OCI-LY3 (cell line): ENCODE data around the gene MIA3.

Experiments
- H2AFZ ChIP-seq: fragments of 200-600, 300-600 bp; shearing (Covaris generic); 2 replicates; pipeline ENCODE4 v1.6.0; 2014; ENCODE audit warnings: antibody characterized with exemption, low read depth, low read length
- H3K27ac ChIP-seq: fragments of 200-600, 300-600 bp; sonication (generic); 2 replicates; pipeline ENCODE4 v1.5.1; 2014; ENCODE audit warnings: mild to moderate bottlenecking, low read length, moderate library complexity, mixed read lengths
- H3K27me3 ChIP-seq: fragments of 200-600, 300-600 bp; sonication (generic); 2 replicates; pipeline ENCODE4 v1.6.1; 2014; ENCODE audit warnings: low read depth, low read length, mixed read lengths
- H3K36me3 ChIP-seq: fragments of 200-600, 300-600 bp; sonication (generic); replicated peaks from 2 replicates; pipeline ENCODE3; 2014; ENCODE audit warnings: low read depth, low read length, mixed read lengths
- H3K4me1 ChIP-seq: fragments of 300-600, 200-600 bp; sonication (generic); 2 replicates; pipeline ENCODE4 v1.6.1; 2014; ENCODE audit warnings: low read length, mixed read lengths
- H3K4me2 ChIP-seq: fragments of 200-600, 300-600 bp; sonication (generic); 2 replicates; pipeline ENCODE4 v1.6.1; 2014; ENCODE audit warnings: low read length, mixed read lengths
- H3K4me3 ChIP-seq: fragments of 300-600, 200-600 bp; sonication (generic); 2 replicates; pipeline ENCODE4 v1.5.1; 2014; ENCODE audit warnings: antibody characterized with exemption, mild to moderate bottlenecking, low read length, moderate library complexity
- H3K79me2 ChIP-seq: fragments of 300-600, 200-600 bp; shearing (Covaris generic); 2 replicates; pipeline ENCODE4 v1.6.1; 2014; ENCODE audit warnings: mild to moderate bottlenecking, low read length, mixed read lengths
- H3K9ac ChIP-seq: fragments of 300-600, 200-600 bp; shearing (Covaris generic); 2 replicates; pipeline ENCODE4 v1.6.0; 2014; ENCODE audit warnings: mild to moderate bottlenecking, low read length, moderate library complexity
- H3K9me3 ChIP-seq: fragments of 200-600, 300-600 bp; shearing (Covaris generic); 2 replicates; pipeline ENCODE4 v1.6.1; 2014; ENCODE audit warnings: low read length, mixed read lengths; ENCODE audit not compliant: insufficient read depth
- H4K20me1 ChIP-seq: fragments of 200-600, 300-600 bp; sonication (generic); 2 replicates; pipeline ENCODE4 v1.6.1; 2016; ENCODE audit warnings: low read length, mixed read lengths; ENCODE audit not compliant: insufficient read depth
- EZH2phosphoT487 ChIP-seq: fragments of 200-600 bp; shearing (Covaris generic); IDR thresholded peaks from 2 replicates; pipeline ENCODE4 v1.6.1; 2018; ENCODE audit warnings: antibody characterized with exemption, mixed run types, low read depth
- TF ChIP-seq, protein P1 (sequence below): fragments of 200-600, 300-600 bp; sonication (generic); IDR thresholded peaks from 2 replicates; pipeline ENCODE4 v1.5.1; 2014; ENCODE audit warnings: antibody characterized with exemption, low read length, low read depth

The MIA3 gene

DNA sequence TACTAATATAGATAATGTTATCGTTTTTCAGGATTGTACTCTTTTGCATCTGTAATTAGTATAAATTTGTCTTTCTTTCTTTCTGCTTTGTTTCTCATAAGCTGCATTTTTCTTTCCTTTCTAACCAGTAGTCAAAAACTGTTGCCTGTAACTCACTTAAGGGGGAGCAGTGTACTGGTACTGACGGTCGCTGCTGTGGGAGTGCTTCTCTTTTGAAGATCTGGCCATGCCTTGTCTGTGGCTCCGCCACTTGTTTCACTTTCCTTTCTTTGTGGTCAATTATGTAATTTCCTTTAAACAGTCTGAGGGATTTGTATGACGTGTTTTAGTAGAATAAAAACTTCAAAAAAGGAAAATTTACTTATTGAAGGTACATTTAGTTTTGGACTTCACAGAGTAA, 37.0 kb downstream of the MIA3 start:
- Histone ChIP-seq H4K20me1 (peaks cover 13% of the 10 kb centered on the region; the same call in 1 of the 2 replicates), H3K27me3 (no peaks in the 10 kb centered on the region), H2AFZ (no peak overlapping the region), H3K4me1 (peaks cover 34% of the 10 kb centered on the region), H3K27ac (peak overlapping the region; percentile 46), H3K79me2 (no peaks in the 10 kb centered on the region), H3K36me3 (peaks cover 81% of the 10 kb centered on the region), H3K9me3 (no peaks in the 10 kb centered on the region), H3K9ac (peak overlapping the region; percentile 20; the same call in 1 of the 2 replicates), H3K4me3 (peak overlapping the region; percentile 1; the same call in 1 of the 2 replicates), H3K4me2 (peak overlapping the region; percentile 54)
- no peak for TF ChIP-seq EZH2phosphoT487
- TF ChIP-seq, protein P1, sequence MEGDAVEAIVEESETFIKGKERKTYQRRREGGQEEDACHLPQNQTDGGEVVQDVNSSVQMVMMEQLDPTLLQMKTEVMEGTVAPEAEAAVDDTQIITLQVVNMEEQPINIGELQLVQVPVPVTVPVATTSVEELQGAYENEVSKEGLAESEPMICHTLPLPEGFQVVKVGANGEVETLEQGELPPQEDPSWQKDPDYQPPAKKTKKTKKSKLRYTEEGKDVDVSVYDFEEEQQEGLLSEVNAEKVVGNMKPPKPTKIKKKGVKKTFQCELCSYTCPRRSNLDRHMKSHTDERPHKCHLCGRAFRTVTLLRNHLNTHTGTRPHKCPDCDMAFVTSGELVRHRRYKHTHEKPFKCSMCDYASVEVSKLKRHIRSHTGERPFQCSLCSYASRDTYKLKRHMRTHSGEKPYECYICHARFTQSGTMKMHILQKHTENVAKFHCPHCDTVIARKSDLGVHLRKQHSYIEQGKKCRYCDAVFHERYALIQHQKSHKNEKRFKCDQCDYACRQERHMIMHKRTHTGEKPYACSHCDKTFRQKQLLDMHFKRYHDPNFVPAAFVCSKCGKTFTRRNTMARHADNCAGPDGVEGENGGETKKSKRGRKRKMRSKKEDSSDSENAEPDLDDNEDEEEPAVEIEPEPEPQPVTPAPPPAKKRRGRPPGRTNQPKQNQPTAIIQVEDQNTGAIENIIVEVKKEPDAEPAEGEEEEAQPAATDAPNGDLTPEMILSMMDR, result peak; percentile 36

DNA sequence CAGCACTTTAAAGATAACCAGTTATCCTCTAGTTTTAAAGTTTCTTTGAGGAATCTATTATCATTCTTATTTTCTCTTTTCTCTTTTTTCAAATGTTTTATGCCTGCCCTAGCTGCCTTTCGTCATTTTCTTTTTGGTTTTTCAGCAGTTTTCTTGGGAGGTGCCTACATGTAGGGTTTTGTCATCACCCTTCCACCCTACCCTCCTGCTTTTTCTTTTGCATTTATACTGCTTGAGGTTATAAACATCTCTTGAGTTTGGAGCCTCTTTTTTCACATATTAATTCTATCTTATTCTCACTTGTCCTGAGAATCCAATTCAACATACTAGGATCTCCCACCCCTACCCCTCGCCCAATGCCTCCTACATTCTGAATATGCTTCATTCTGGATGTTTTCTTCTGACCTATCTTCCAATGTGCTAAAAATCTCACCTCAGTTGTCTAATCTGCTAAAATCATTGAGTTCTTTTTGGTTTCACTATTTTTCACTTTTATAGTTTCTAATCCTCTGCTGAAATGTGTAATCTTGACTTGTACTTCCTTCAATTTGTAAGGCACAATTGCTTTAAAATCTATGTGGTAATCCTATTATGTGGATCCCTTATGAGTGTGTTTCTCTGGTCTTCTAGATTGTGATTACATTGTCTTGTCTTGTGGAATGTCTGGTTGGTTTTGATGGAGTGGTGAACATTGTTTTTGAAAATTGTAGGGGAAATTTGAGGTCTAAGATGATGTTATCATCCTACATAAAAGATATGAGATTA, 38.7 kb downstream of the MIA3 start:
- TF ChIP-seq, protein P1, result no peak
- TF ChIP-seq EZH2phosphoT487, result no peak
- Histone ChIP-seq H3K4me2 (no peak overlapping the region), H4K20me1 (peaks cover 13% of the 10 kb centered on the region; the same call in 1 of the 2 replicates), H3K79me2 (no peaks in the 10 kb centered on the region), H3K9me3 (no peaks in the 10 kb centered on the region), H3K4me1 (peaks cover 34% of the 10 kb centered on the region), H3K27me3 (no peaks in the 10 kb centered on the region), H2AFZ (no peak overlapping the region), H3K27ac (no peak overlapping the region), H3K9ac (no peak overlapping the region), H3K4me3 (no peak overlapping the region), H3K36me3 (peaks cover 89% of the 10 kb centered on the region)

DNA sequence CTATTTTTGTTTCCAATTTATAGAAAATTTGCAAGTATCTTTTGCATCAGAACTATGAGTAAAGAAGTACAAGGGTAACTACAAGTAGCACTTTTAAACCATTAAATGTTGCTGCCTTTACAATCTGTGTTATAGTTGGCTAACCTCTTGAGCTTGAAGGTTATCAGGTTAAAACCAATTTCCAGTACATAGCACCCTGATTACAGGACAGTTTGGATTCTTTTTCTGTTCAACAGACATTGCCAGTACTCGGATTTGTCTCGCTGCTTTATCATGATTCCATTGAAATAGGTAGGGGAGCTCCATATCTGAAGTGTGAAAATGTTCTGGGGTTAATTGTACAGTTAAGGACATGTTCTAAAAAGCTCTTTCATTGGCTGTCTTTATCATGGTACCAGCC, 40.0 kb downstream of the MIA3 start:
- no peaks in the 10 kb centered on the region for H3K9me3 ChIP-seq
- no peaks in the 10 kb centered on the region for H3K79me2 ChIP-seq
- TF ChIP-seq, protein P1, result no peak
- TF ChIP-seq EZH2phosphoT487, result no peak
- H3K4me2 ChIP-seq, result no peak overlapping the region
- H3K4me3 ChIP-seq, result no peak overlapping the region
- H3K36me3 ChIP-seq, result peaks cover 89% of the 10 kb centered on the region
- H3K27ac ChIP-seq, result no peak overlapping the region
- peaks cover 13% of the 10 kb centered on the region; the same call in 1 of the 2 replicates for H4K20me1 ChIP-seq
- no peaks in the 10 kb centered on the region for H3K27me3 ChIP-seq
- H3K4me1 ChIP-seq, result peaks cover 32% of the 10 kb centered on the region
- H2AFZ ChIP-seq, result no peak overlapping the region
- no peak overlapping the region for H3K9ac ChIP-seq

DNA sequence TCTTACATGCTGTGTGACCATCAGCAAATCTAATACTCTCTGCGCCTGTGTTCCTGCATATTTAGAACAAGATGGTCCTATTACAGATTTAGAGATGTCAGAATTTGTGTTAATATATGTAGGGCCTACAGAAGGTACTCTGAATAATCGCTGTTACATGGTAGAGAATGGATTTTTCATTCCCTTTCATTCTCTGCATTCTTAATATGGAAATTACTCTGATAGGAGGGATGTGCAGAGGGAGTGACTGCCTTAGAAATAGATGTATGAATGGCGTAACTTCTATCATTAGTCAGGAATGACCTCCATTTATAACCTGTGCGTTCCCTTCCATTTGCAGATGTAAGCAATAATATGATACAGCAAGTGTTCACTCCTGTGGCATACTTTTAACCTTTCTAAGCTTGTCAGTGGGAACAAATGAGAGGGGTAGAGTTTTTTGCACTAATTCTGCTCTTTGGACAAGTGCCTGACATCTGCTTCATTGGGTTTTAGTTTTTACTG, 45.6 kb downstream of the MIA3 start:
- H3K79me2 ChIP-seq, result no peaks in the 10 kb centered on the region
- H3K27me3 ChIP-seq, result no peaks in the 10 kb centered on the region
- 0 out of 2 replicates have a peak, but pooled peaks cover 2% of the 10 kb centered on the region for H4K20me1 ChIP-seq
- H3K36me3 ChIP-seq, result peaks cover 80% of the 10 kb centered on the region
- peaks cover 6% of the 10 kb centered on the region for H3K4me1 ChIP-seq
- no peak overlapping the region for H3K4me3 ChIP-seq
- H3K4me2 ChIP-seq, result no peak overlapping the region
- TF ChIP-seq, protein P1, result no peak
- TF ChIP-seq EZH2phosphoT487, result no peak
- no peak overlapping the region for H2AFZ ChIP-seq
- H3K9ac ChIP-seq, result no peak overlapping the region
- no peaks in the 10 kb centered on the region for H3K9me3 ChIP-seq
- H3K27ac ChIP-seq, result no peak overlapping the region
